Activated CD8-positive, alpha-beta memory T cell treated with anti-CD3 and anti-CD28 coated beads, Interleukin-2, amount 10 ng/mL, durations not matched to agents 7 days and 5 days (primary cell): ENCODE measurements around the gene SLC35A1. TPM values are rescaled to one million over a fixed set of nuclear protein-coding genes. Genes with fewer than 3 reads are reported as not detected.

Experiments used
- ATAC-seq: fragments of 150-1000 bp; cut with Tn5 transposase; one replicate; pipeline ENCODE4 v1.10.0; 2021; ENCODE audit warnings: moderate library complexity
- CTCF ChIA-PET: fragments of 350-600 bp; sonication (Branson Sonifier 250); formaldehyde crosslinking; loops from one replicate; lab custom pipeline; 2021; ENCODE audit warnings: antibody characterized with exemption; lab: Charles Lee
- DNase-seq: peaks from one replicate; pipeline ENCODE4 v3.0.0-alpha.2; 2020
- H3K27ac Mint-ChIP-seq: one replicate; pipeline ENCODE4 v1.8.0; 2021; ENCODE audit warnings: mild to moderate bottlenecking, mixed read lengths
- H3K27me3 Mint-ChIP-seq: one replicate; pipeline ENCODE4 v1.8.0; 2021; ENCODE audit warnings: mixed read lengths
- H3K36me3 Mint-ChIP-seq: one replicate; pipeline ENCODE4 v1.8.0; 2021; ENCODE audit warnings: mild to moderate bottlenecking, mixed read lengths
- H3K4me1 Mint-ChIP-seq: one replicate; pipeline ENCODE4 v1.8.0; 2021; ENCODE audit warnings: mixed read lengths
- H3K4me3 Mint-ChIP-seq: one replicate; pipeline ENCODE4 v1.8.0; 2021; ENCODE audit warnings: mild to moderate bottlenecking, moderate library complexity, mixed read lengths
- H3K9me3 Mint-ChIP-seq: one replicate; pipeline ENCODE4 v1.8.0; 2022; ENCODE audit warnings: low read depth, mixed read lengths
- total RNA-seq, 2 experiments: library from RNA; stranded (reverse); gene quantifications; one replicate each; pipeline ENCODE4 v1.2.3, GENCODE V29; 2021

Gene SLC35A1
- total RNA-seq, 2 experiments from 2014 or later = 12.0 to 12.2 TPM

DNA sequence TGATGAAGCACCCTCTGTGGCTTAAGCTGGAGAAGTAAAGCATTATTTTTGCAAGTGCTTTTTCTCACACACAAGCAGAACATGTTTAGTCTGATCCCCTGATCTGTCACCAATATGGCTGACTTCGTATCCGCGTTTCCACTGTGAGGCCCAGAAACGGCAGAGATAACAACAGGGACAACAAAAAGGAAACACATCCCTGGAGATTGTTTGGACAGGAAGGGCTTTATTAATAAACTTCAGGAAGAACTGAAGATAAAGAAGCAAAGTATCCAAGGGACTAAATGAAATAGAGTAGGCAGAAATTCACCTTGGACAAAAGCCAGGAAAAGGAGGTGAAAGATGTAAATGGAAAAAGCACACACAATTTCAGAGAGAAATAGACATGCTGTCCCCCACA, 67.8 kb downstream of the SLC35A1 start:
- peaks cover 9% of the 10 kb centered on the region for H3K9me3 Mint-ChIP-seq
- no peaks in the 10 kb centered on the region for H3K4me1 Mint-ChIP-seq
- H3K27me3 Mint-ChIP-seq = no peaks in the 10 kb centered on the region
- DNase-seq (no peak), ATAC-seq (no peak)
- no peak overlapping the region for H3K4me3 Mint-ChIP-seq
- no peak overlapping the region for H3K27ac Mint-ChIP-seq
- peaks cover 49% of the 10 kb centered on the region for H3K36me3 Mint-ChIP-seq
- CTCF ChIA-PET = no interaction called here

DNA sequence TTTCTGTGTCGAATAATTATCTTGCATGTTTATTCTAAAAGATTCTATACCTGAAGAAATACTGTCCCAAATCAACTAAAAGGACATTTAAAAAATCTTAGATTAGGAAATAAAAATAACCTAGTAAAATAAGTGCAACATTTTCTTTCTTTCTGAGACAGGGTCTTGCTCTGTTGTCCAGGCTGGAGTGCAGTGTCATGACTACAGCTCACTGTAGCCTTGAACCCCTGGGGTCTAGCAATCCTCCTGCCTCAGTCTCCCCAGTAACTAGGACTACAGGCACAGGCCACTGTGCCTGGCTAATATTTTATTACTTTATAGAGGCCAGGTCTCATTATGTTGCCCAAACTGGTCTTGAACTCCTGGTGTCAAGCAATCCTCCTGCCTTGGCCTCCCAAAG, 68.3 kb downstream of the SLC35A1 start:
- no peak overlapping the region for H3K4me3 Mint-ChIP-seq

DNA sequence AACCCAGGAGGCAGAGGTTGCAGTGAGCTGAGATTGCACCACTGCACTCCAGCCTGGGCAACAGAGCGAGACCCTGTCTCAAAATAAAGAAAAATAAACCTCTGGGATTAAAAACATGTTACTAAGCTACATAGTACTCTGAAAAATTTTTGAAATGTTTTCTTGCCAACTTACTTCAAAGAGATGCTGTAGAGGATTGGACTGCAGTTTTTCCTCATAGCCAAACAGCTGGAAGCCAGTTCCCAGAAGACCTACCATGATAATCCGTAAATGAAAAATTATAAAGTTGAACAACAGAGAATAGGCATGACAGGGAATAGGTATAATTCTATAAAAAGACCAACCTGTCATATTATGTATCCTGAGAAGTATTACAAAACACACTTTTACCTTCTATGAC, 69.0 kb downstream of the SLC35A1 start:
- Mint-ChIP-seq H3K27me3 (no peaks in the 10 kb centered on the region), H3K9me3 (peaks cover 9% of the 10 kb centered on the region), H3K36me3 (peaks cover 54% of the 10 kb centered on the region), H3K27ac (no peak overlapping the region), H3K4me1 (no peaks in the 10 kb centered on the region), H3K4me3 (no peak overlapping the region)
- ATAC-seq = no peak
- no peak for DNase-seq
- CTCF ChIA-PET = no interaction called here

More for the DNA sequence above, 68.3 kb downstream of the SLC35A1 start:
- H3K27me3 Mint-ChIP-seq = no peaks in the 10 kb centered on the region
- DNase-seq = no peak
- no peak overlapping the region for H3K27ac Mint-ChIP-seq
- H3K36me3 Mint-ChIP-seq = peaks cover 52% of the 10 kb centered on the region
- H3K9me3 Mint-ChIP-seq = peaks cover 9% of the 10 kb centered on the region
- CTCF ChIA-PET = no interaction called here
- ATAC-seq = no peak
- H3K4me1 Mint-ChIP-seq = no peaks in the 10 kb centered on the region

DNA sequence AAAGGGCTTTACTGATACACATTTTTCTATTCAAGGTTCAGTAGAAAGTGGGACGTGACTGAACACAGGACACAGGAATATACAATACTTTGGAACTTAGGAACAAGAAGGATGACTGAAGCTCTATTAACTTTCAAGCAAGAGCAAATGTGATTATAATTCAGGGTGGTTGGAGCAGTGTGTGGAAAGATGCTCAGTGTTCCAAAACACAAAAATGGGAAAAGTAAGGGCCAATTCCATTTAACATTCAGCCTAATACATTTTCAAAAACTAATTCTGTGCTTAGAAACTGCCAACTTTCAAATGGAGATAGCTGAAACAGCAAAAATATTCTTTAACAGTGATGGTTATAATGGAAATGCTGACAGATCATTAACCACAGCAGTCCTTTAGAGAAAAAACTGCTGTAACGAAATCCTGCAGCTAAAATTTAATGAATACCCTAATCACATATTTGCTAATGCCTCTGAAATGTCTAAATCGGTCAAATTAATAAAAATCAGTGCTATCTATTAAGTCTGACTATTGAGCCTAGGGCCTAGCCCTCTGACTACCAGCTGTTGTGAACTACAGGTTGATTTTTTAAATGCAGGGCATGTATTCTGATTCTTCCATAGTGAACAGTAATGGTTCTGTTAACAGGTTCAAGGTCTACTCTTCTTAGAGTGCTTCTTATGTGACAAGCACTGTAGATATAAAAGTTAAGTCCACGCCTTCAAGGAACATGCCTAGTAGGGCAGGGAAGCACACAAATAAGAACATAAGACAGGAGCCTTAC, 71.1 kb downstream of the SLC35A1 start:
- Mint-ChIP-seq H3K9me3 (peaks cover 9% of the 10 kb centered on the region), H3K4me3 (no peak overlapping the region), H3K4me1 (no peaks in the 10 kb centered on the region), H3K27me3 (no peaks in the 10 kb centered on the region), H3K27ac (no peak overlapping the region), H3K36me3 (peaks cover 54% of the 10 kb centered on the region)
- DNase-seq = no peak
- no peak for ATAC-seq
- CTCF ChIA-PET = interaction anchor here (1.3 kb wide), 1 partner anchor 45 kb away, joined by 3 read pairs; no protein-coding TSS in a partner anchor

DNA sequence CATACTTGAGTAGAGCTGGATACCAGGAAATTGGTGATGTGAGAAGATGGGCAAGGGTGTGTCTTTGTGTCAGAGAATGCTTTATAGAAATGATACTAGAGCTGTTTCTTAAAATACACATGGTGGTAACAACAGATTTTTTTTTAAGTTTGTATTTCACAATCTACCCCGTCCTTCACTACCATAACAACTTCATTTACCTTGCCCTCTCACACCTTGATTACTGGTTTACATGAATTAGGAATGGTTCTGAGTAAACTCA, 71.6 kb downstream of the SLC35A1 start:
- DNase-seq (no peak), ATAC-seq (no peak)
- H3K4me1 Mint-ChIP-seq = no peaks in the 10 kb centered on the region
- no peaks in the 10 kb centered on the region for H3K27me3 Mint-ChIP-seq
- H3K36me3 Mint-ChIP-seq = peaks cover 51% of the 10 kb centered on the region
- no peak overlapping the region for H3K4me3 Mint-ChIP-seq
- no peak overlapping the region for H3K27ac Mint-ChIP-seq
- CTCF ChIA-PET = interaction anchor here (1.3 kb wide), 1 partner anchor 45 kb away, joined by 3 read pairs; no protein-coding TSS in a partner anchor
- H3K9me3 Mint-ChIP-seq = peaks cover 6% of the 10 kb centered on the region

DNA sequence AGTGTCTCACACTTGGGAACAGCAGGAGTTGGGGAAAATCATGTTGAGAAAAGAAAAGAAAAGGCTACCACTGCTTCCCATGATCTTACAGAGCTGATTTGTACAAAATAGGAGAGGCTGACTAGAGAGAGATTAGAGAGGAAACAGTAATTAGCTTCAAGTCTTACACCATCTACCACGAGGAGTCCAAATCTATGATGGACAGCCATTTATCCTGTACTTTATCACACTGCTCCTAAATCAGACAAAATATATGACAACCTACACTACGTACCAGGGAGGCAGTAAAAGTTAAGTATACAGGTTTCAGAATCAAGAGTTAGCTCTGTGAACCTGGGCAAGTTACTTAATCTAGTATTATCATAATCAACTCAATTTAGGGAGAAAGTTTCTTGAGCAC, 79.0 kb downstream of the SLC35A1 start:
- Mint-ChIP-seq H3K36me3 (peaks cover 31% of the 10 kb centered on the region), H3K4me1 (no peaks in the 10 kb centered on the region), H3K9me3 (no peaks in the 10 kb centered on the region), H3K27me3 (no peaks in the 10 kb centered on the region), H3K4me3 (no peak overlapping the region), H3K27ac (no peak overlapping the region)
- no peak for DNase-seq
- ATAC-seq = no peak
- CTCF ChIA-PET = no interaction called here

DNA sequence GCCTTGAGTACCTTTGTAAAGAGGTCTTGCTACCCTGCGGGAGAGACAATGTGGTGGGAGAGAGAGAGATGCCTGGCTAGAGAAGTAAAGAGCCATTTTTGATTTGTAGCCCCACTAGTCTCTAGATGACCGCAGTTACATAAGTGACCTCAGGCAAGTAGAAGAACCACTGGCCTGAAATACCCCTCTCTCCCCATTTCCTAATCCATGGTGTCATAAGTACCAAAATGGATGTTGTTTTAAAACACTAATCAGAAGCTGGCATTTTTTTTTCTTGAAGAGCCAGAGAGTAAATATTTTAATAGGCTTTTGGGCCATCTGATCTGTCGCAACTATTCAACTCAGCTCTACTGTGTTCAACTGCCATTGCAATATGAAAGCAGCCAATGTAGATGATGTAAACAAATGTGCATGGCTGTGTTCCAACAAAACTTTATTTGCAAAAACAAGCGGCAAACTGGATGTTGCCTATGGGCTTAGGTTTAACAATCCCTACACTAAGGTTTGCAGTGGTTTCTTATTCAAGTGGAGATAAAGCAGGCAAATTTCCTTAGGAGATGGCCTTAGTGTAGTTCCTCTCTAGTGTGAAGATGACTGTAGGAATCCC, 80.5 kb downstream of the SLC35A1 start:
- Mint-ChIP-seq H3K36me3 (peaks cover 35% of the 10 kb centered on the region), H3K4me3 (no peak overlapping the region), H3K9me3 (no peaks in the 10 kb centered on the region), H3K4me1 (no peaks in the 10 kb centered on the region), H3K27me3 (no peaks in the 10 kb centered on the region), H3K27ac (no peak overlapping the region)
- CTCF ChIA-PET = no interaction called here
- DNase-seq = no peak
- ATAC-seq = no peak

DNA sequence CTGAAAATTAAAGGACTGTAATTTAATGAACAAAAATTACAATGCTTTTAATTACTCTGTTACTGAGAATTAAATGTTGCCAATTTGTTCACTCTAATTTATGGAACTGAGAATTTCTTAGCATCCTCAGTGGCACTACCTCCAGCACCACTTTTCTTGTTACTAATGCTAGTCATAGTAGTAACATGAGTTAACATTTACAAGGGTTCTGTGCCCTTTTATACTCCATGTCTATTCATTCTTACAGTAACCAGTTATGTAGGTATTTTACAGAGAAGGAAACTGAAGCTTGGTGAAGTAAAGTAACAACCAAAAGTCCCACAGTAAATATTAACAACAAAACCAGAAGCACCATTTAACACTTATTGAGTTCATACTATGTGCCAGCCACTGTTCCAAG, 82.7 kb downstream of the SLC35A1 start:
- ATAC-seq = no peak
- no peaks in the 10 kb centered on the region for H3K4me1 Mint-ChIP-seq
- H3K36me3 Mint-ChIP-seq = peaks cover 34% of the 10 kb centered on the region
- CTCF ChIA-PET = no interaction called here
- H3K27me3 Mint-ChIP-seq = no peaks in the 10 kb centered on the region
- H3K9me3 Mint-ChIP-seq = no peaks in the 10 kb centered on the region
- DNase-seq = no peak
- no peak overlapping the region for H3K4me3 Mint-ChIP-seq
- H3K27ac Mint-ChIP-seq = no peak overlapping the region

DNA sequence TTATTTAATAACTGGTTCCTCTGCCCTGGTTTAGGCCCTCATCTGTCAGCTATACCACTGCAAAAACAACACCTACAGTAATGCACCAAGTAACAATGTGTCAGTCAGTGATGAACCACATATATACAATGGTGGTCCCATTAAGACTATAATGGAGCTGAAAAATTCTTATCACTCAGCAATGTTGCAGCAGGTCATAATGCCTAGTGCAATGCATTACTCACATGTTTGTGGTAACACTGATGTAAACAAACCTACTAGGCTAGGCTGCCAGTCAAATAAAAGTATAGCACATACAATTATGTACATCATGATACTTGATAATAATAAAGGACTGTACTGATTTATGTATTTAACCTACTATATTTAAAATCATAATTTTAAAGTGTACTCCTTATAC, 85.7 kb downstream of the SLC35A1 start:
- H3K36me3 Mint-ChIP-seq = peaks cover 44% of the 10 kb centered on the region
- no peaks in the 10 kb centered on the region for H3K4me1 Mint-ChIP-seq
- DNase-seq (no peak), ATAC-seq (no peak)
- H3K27me3 Mint-ChIP-seq = no peaks in the 10 kb centered on the region
- no peak overlapping the region for H3K4me3 Mint-ChIP-seq
- H3K27ac Mint-ChIP-seq = no peak overlapping the region
- H3K9me3 Mint-ChIP-seq = no peaks in the 10 kb centered on the region
- CTCF ChIA-PET = no interaction called here

DNA sequence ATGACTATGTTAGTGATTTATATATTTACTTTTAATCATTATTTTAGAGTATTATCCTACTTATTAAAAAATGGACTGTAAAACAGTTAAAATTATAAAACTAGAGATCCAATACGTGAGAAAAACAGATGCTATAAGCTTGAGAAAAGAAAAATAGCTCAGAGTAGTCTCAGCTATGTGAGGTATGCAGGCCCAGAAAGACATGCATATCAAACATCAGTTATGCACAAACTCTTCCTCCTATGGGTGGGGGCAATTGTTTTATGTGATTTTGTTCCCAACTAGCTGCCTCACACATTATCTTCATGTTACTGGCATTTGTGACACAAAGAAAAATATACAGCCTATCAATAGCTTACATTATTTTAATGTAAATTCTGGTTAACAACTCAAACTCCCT, 88.2 kb downstream of the SLC35A1 start:
- Mint-ChIP-seq H3K4me3 (no peak overlapping the region), H3K4me1 (no peaks in the 10 kb centered on the region), H3K27ac (no peak overlapping the region), H3K36me3 (peaks cover 40% of the 10 kb centered on the region), H3K27me3 (no peaks in the 10 kb centered on the region), H3K9me3 (no peaks in the 10 kb centered on the region)
- CTCF ChIA-PET = no interaction called here
- ATAC-seq (no peak), DNase-seq (no peak)

Other genes starting within 250 kb of the SLC35A1 start
- gene SMIM8, start 150.4 kb upstream of the SLC35A1 start, total RNA-seq = 1 to 10 TPM; 7.7 to 8.1 TPM
- not detected for gene GJB7, start 143.7 kb upstream of the SLC35A1 start, total RNA-seq
- 1 to 10 TPM; 1.7 to 1.8 TPM for gene C6orf163, start 128.2 kb upstream of the SLC35A1 start, total RNA-seq
- not detected for gene CFAP206, start 65.0 kb upstream of the SLC35A1 start, total RNA-seq
- gene RARS2, start 117.0 kb downstream of the SLC35A1 start, total RNA-seq = 10 to 100 TPM; 22.1 to 22.7 TPM
- gene ORC3, start 117.2 kb downstream of the SLC35A1 start, total RNA-seq = 10 to 100 TPM; 31.8 to 34.6 TPM
- gene AKIRIN2, start 229.3 kb downstream of the SLC35A1 start, total RNA-seq = 10 to 100 TPM; 57.3 to 64.4 TPM